A204.1 (cell line): ENCODE results near the gene NEDD9.

Experiments
- FAIRE-seq: peaks from 2 replicates; lab custom pipeline; 2012; peaks lifted over from hg19 to GRCh38; lab: Jason Lieb, UNC

The NEDD9 gene, protein sequence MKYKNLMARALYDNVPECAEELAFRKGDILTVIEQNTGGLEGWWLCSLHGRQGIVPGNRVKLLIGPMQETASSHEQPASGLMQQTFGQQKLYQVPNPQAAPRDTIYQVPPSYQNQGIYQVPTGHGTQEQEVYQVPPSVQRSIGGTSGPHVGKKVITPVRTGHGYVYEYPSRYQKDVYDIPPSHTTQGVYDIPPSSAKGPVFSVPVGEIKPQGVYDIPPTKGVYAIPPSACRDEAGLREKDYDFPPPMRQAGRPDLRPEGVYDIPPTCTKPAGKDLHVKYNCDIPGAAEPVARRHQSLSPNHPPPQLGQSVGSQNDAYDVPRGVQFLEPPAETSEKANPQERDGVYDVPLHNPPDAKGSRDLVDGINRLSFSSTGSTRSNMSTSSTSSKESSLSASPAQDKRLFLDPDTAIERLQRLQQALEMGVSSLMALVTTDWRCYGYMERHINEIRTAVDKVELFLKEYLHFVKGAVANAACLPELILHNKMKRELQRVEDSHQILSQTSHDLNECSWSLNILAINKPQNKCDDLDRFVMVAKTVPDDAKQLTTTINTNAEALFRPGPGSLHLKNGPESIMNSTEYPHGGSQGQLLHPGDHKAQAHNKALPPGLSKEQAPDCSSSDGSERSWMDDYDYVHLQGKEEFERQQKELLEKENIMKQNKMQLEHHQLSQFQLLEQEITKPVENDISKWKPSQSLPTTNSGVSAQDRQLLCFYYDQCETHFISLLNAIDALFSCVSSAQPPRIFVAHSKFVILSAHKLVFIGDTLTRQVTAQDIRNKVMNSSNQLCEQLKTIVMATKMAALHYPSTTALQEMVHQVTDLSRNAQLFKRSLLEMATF

DNA sequence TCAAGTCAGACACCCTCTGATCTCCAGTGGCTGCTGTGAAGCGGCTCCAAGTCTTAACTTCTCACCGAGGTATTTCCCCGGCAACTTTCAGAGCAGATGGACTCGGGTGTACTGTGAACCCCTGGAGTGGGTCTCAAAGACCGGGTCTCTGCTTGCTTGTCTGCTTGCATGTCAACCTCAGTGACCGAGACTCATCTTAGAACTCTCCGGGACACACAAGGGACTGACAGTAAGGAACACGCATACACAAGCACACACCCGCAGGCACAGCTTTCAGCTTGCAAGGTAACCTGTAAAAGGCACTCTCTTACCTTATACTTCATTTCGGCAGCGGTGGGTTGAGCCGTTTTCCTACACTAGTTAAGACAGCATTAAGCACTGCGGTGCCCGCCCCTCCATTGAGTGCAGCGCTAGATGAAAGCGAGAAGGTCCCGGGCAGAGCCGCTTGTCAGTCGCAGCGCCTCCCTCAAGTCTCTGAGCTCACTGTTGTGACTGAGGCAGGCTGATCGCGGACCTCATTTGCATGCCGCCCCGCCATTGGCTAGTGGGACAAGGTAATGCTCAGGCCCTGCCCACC is at the start of gene NEDD9:
NEDD9 (minus strand) TSS at position 476 of the 577 bp plus-strand sequence; CDS start at position 323, 153 bp downstream.
- peak; percentile 97 for FAIRE-seq

DNA sequence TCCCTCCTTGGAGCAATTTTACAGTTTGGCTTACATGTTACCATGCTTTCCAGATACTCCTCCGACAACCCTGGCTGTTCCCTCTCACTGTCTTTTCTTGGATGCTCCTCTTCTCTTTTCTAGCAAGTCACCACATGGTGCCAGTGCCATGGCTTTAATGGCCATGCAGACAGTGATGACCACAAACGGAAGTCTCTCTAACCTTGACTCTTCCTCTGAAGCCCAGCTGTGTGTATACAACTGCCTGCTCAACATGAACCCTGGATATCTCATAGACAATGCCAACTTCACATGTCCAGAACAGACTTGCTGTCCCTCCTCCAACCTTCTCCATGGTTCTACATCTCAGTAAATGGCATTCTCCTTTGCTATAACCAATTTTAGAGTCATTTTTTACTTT is 49.8 kb upstream of the NEDD9 start:
- no peak for FAIRE-seq

DNA sequence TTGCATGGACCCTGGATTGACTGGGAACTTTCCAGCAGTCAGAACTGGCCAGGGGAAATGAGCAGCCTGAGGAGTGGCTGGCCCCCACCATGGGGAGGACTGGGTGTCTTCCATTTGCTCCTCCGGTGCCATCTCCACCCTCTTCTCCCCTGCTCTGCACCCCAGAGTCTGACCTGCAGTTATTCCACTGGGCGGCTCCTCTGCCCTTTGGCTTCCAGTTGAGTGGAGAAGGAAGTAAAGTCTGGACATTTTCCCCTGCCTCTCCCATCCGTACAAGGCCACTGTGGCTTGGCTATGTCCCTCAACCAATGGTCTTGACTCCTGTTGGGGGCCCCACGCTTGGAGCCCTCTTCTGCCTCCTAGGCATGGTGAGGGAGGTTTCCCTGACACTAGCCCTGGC is 47.9 kb upstream of the NEDD9 start:
- no peak for FAIRE-seq

DNA sequence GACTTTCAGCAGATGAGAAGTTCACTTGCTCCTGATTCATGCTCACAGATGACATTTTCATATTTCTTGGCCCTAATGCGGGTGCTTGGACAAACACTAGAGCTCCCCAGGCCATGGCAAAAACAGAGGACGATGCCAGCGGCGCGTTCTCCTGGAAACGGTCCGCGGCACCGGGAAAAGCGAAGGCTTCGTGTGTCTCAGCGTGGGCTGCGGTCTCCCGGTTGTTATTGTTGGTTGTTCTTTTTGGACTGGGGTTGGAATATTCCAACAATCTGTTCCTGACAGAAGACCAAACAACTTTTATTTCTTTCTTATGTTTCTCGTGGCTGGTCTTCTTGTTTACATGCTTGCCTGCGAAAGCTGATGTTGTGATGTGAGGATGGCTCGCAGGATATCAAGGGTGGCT is 46.8 kb upstream of the NEDD9 start:
- no peak for FAIRE-seq

DNA sequence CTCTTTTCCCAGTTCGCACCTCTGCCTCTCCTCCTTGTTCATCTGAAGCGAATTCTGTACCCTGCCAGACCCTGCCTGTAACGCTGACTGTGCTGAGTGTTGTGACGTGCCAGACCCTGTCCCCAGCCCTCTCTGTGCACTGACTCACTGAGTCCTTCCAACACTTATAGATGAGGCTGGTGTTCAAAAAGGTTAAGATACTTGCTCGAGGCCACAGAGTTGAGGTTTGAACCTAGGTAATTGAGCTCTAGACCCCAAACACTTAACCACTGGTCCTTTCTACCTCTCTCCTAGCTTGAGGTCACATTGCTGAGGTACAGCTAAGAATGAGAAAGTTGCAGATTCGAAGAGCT is 45.7 kb upstream of the NEDD9 start:
- no peak for FAIRE-seq

DNA sequence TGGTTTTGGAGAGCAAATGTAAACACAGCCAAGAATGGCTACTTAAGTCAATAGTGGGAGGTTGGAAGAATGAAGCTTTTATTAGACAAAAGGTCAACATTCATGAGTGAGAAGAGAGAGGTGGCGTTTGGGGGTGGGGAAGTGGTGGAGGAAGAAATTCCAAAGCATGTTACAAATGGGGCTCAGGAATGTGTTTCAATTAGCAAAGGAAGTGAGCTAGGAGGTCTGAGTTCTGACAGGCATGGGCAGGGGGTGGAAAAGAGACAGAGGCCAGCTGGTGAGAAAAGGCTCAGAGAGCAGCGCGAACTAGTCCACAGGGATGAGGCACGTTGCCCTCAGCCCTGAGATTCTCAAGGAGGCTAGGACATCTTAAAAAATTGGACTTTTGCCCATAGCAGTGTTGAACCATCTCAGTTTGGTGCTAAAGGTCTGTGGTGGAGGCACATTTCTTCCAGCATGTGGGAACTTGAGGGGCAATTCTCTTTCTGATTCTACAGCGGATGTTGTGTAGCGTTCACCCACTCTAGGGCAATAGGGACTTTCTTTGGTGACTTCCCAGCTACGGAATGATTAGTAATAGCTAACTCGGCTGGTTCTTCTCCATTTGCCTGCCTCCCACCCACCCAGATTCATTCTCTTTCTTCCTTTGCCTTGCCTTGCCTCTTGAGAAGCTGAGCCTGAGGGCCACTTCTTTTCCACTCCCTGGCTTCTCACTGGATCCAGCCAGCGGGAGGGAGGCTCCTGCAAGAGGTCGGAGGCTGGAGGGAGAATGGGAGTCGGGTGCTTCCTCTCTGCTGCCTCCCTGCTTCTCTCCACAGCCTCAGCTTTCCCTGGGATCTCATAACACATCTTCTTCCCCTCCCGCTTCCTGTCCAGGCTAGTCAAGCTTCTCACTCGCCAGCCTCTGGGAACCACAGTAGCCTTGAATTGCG is 45.1 kb upstream of the NEDD9 start:
- no peak for FAIRE-seq

DNA sequence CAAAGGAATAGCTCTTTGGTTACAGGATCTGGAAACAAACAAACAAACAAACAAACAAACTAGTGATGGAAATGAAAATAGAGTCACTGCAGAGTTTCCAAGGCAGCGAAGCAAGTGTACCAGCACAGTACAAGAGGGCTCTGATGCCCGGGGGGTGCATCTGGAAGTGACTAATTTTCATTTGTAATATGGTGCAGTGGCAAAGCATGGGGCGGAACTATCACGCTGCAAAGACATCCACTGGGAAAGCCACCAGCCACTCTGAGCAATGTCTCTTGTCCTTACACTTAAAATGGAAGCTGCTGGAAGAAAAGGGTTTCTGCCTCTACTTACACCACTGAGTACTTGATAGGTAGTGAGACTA is 44.4 kb upstream of the NEDD9 start:
- FAIRE-seq, result no peak

DNA sequence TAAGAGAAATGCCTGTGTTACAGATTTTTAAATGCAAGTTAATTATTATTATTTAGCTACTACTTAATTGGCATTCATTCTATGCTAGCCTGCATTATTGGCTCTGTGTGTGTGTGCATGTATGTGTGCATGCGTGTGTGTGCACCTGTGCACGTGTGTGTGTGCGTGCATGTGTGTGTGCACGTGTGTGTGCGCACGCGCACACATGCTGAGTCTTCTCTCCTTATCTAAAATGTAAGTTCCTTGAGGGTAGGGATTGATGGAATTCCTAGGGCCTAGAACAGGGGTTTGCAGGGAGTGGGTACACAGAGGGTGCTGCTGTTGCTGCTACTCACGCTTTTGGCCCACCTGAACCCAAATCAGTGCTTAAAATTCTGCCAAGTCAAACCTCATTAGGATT is 43.8 kb upstream of the NEDD9 start:
- no peak for FAIRE-seq

DNA sequence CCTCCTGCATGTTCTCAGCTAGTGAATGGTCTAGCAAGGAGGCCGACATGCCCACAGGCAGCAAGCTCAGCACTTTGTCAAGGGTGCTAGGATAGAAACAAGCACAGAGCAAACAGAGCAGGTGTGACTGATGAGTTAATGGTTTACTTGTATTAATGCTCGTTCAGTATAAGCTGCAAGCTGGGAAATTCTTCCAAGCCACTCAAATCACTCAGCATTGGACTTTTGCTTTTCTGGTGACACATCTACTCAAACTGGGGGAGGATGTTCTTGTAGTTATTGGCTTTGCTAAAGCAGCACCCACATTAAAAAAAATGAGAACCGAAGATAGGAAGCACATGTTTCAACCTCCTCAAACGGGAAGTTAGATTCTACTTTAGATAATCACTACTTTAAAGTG is 43.1 kb upstream of the NEDD9 start:
- no peak for FAIRE-seq

DNA sequence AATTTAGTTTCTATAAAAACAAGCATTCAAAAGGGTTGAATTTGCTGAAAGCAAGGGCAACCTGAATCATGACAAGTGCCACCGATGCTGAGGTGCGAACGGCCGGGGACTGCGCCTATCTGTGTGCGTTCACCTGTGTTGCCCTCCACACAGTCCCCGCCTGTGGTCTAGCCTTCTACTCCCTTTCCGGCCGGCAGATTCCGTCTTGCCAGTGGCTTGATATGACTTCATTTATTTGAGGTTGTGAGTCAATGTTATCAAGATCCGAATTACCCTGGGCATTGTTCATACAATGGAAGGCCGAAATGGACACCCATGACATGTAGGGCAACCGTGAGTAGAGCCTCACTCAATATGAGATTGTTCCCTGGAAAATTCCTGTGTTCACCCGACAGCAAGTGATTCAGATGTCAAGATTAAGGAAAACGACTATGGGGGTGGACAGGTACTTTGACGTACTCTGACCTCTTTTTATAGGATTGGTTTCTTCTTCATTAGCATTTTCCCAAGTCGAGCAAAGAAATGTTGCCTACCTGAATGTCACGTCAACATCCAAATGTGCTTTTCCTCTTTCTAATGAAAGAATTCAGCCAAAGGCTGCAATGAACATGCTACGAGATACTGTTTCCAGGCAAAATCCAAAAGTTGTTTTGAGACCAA is 41.1 kb upstream of the NEDD9 start:
- no peak for FAIRE-seq

DNA sequence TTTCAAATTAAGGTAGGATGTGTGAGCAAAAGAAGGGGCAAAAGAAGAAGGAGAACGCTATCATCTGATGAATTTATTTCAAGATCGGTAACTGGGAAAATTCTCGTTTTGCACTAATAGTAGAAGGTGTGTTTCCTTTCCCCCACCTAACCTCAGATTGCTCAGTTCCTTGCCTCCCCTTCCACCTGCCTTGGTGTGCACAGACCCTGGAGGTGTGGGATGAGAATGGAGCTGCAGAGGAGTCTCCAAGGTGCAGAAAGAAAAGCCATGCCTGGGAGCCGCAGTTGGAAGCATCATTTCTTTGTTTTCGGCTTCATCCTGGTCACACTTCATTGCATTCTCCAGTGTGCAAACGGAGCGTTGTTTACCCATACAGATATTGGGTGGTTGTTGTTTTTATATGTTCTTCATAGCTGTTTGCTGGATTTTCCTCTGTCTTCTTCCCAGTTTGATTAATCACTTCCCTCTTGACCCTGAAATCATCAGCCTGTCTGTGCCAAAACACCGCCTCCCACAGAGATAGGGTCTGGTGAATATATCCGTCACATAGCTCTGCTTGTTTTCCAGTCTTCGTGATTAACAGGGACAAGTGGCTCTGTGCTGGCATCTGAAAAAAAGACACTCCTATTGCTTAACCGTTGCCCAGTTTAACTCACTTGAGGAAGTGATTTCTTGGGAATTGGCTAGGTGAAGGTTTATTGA is 40.2 kb upstream of the NEDD9 start:
- FAIRE-seq, result no peak

DNA sequence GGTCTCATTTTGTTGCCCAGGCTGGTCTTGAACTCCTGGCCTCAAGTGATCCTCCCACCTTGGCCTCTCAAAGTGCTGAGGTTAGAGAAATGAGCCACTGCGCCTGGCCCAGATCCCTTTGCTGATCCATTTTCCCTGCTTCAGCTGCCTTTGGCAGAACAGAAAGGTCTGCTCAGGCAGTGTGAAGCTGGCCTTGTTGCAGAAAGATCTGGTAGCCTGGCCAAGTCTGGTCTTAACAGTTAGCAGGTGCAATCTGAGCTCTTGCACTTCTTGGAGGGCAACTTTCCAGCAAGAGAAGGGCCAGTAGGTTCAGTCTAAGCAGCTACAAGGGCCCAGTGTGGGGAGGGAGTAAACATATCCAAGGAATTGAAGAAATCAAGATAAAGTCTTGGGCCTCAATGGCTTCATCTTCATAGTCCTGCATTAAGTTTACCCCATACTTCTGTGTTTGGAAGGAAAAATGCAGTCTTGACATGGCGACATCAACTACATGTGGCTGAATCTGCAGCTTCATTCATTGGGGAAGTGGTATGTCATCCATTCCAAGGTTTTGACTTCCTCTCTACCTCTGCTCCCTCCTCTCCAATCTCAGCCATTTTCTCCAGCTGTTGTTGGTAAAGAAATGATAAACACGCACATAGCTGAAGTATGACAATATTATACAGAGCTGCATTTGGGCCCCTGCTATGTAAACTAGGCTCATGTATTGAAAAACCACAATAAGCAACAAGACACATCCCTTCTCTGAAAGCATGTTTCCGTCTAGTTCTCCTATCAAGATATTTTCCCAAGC is 39.0 kb upstream of the NEDD9 start:
- FAIRE-seq, result no peak

DNA sequence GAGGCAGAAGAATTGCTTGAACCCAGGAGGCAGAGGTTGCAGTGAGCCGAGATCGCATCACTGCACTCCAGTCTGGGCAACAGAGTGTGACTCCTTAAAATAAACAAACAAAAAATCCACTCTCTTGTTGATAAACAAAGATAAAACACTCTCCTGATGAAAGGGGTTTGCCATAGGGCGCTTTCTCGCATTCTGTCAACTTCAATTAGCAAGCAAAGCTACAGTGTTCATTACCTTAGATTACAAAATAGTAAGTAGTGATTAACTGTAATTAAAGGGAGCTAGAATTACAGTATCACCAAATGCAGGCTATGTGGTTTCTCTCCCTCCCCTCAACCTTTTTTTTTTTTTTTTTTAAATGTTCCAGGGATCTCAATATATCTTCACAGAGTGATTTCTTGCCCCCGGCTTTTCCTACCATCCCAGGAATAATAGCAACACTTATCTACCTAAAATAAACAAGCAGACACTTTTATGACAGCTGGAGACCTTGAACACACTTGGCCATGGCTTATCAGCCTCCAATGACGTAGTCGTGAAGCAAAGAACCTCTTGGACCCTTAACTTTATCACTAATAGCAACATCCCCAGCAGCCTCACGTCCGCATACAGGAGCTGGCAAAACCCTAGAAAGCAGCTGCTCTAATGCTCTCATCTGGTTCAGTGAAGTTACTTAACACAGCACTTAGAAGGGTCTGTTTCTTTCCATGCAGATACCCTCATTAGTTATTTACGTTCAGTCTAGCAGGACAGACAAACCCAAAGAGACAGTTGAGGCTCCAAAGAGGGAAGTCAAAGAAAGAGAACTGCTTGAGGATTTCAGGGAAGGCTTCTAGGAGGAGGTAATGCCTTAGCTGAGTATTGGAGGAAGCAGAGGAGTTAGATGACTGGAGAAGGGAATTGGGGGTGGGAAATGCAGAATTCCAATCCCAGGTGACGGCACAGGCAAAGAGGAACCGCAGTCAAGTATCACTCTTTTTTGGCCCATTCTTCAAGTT is 37.9 kb upstream of the NEDD9 start:
- FAIRE-seq, result no peak

DNA sequence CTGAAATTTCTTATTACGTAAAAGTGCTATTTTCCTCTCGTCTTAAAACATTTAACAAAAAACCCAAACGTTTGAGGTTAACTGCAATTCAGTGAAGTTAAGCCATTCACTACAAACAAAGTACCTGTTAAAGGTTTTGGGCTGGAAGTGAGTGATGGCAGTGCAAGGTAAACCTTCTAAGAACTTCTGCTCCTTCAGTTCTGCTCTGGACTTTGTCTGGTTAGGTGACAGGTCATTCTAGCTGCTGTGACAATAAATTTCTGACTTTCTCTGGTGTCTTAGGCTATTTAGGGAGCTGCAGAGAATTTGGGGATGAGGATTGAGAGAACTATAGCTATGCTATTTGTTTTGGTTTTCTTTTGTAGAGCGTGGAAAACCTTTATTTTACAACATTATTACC is 36.5 kb upstream of the NEDD9 start:
- no peak for FAIRE-seq

DNA sequence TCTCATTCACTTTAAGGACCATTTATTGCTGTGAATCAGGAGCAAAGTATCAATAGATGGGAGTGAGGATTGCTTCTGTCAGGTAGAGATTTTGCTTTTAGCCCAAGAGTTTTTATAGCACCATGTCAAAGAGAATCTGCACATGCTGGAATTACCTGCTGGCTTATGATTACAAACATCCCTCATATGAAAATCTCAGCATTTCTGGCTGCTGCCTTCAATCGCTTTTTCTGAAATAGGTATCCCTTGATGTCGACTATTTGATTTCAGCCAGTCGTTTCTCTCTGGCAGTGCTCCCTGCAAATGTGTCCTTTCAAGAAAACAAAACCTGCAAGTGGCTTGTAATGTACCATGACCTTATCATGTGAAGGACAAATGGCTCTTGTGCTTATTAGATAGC is 34.5 kb upstream of the NEDD9 start:
- FAIRE-seq, result no peak

DNA sequence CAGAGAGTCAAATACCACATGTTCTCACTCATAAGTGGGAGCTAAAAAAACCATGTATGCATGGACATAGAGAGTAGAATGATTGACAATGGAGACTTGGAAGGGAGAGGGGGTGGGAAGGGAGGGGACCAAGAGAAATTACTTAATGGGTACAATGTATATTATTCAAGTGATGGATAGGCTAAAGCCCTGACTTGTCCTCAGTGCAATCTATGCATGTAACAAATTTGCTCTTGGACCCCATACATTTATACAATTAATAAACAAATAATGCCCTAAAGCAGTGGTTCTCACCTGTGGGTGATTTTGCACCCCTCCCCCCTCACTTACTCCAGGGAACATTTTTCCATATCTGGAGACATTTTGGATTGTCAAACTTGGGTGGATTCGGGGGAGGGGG is 33.5 kb upstream of the NEDD9 start:
- no peak for FAIRE-seq

DNA sequence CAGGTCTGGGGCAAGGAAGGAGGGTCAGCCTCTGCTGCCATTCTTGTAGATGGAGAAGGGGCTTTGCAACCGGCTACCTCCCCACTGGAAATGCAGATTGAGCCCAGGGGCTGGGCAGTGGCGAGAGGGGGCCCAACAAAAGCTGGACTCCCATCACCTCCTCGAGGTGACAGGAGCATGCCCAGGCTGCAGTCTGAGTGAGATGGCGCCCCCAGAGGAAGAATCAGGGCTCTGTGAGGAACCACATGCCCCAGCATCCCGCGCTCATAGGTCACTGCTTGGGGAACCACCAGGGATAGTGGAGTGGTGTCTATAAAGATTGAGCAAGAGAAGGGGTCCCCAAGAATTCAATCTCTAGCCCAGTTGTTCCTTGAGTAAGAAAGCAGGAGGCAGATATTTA is 31.6 kb upstream of the NEDD9 start:
- FAIRE-seq, result no peak

DNA sequence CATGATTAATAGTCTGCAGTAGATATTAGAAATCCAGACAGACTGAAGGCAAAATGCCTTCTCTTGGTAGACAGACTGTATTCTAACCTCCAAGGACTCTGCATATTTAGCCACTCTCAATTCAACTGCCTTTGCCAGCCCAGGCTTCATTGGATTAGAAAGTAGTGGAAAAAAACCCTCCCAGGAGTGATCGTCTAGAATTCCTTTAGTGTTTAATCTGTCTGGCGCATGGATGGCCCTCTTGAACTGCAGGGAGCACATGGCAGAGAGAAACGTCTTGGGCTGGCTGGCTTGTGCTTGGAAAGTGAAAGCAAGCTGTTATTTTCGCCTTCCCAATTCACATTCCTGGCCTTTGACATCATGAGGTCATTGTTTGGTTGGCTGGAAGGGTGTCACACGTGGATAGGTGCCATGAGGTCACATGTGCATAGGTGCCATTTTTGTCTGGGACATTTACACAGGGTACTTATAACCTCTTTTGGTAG is 30.9 kb upstream of the NEDD9 start:
- FAIRE-seq, result no peak

DNA sequence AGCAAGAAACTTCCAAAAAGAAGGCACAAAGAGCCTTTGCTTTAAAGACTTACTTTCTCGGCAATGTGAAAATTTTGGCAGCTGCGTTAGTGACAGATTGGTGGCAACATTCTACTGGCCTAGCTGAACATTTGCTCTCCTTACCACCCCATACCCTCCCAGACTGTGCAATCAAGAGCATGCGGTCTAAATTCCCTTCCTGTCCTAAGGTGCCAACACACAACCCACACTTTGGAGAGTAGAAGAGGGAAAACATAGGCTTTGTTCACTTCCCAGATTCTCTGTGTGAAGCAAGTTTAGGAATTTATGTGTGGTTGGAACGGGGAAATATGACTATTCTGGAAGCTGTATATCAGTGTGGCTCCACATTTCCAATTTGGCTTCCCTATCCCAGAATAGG is 29.8 kb upstream of the NEDD9 start:
- FAIRE-seq, result no peak
